Measurements from ENCODE around the gene WNT4. TPM values are rescaled to one million over a fixed set of nuclear protein-coding genes. Genes with fewer than 3 reads are reported as not detected.

WNT4 gene
- total RNA-seq, 1 experiment from 2014 or later, result 0.70 TPM

DNA sequence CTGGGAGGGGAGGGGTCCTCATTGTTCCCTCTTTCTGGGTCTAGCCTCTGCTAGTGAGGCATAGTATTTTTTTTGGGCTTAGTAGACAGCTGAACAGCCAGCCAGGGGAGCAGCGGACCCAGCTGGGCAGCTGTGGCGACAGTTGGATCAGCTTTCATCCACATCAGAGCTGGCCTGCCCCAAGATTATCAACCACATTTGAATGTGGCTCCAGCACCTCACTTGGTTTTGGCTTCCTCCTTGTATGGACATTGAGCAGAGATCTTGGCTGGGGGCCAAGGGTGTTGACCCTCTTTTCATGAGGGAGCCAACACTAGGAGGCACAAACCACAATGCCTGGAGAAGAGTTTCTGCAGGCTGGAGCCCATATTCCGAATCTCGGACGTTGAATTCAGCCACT, 25.0 kb downstream of the WNT4 start (continued):
- TF ChIP-seq NFYB (CRISPR knock-in tag; conservative IDR thresholded peaks at IDR 0.05; ENCODE audit: low read depth) (no peak), CTCF (IDR thresholded peaks at IDR 0.05) (no peak), TP53 (CRISPR knock-in tag; IDR thresholded peaks at IDR 0.05) (no peak), FOXP1 (CRISPR knock-in tag; IDR thresholded peaks at IDR 0.05; ENCODE audit: borderline replicate concordance) (no peak), SMAD4 (CRISPR knock-in tag; IDR thresholded peaks at IDR 0.05) (no peak), ETV6 (CRISPR knock-in tag; IDR thresholded peaks at IDR 0.05) (no peak), TEAD1 (CRISPR knock-in tag; IDR thresholded peaks at IDR 0.05) (no peak), CREB1 (CRISPR knock-in tag; IDR thresholded peaks at IDR 0.05) (no peak), ZNF396 (CRISPR knock-in tag; IDR thresholded peaks at IDR 0.05; ENCODE audit: borderline replicate concordance) (no peak), RORB (CRISPR knock-in tag; IDR thresholded peaks at IDR 0.05) (no peak), FOXJ3 (CRISPR knock-in tag; IDR thresholded peaks at IDR 0.05; ENCODE audit: borderline replicate concordance) (no peak), E2F1 (CRISPR knock-in tag; IDR thresholded peaks at IDR 0.05) (no peak), TCF7 (CRISPR knock-in tag; IDR thresholded peaks at IDR 0.05; ENCODE audit: low read depth) (no peak)
- TF ChIP-seq, protein P1, sequence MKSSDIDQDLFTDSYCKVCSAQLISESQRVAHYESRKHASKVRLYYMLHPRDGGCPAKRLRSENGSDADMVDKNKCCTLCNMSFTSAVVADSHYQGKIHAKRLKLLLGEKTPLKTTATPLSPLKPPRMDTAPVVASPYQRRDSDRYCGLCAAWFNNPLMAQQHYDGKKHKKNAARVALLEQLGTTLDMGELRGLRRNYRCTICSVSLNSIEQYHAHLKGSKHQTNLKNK (CRISPR knock-in tag; IDR thresholded peaks at IDR 0.05), result no peak
- TF ChIP-seq, protein P2, sequence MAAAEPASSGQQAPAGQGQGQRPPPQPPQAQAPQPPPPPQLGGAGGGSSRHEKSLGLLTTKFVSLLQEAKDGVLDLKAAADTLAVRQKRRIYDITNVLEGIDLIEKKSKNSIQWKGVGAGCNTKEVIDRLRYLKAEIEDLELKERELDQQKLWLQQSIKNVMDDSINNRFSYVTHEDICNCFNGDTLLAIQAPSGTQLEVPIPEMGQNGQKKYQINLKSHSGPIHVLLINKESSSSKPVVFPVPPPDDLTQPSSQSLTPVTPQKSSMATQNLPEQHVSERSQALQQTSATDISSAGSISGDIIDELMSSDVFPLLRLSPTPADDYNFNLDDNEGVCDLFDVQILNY (CRISPR knock-in tag; IDR thresholded peaks at IDR 0.05), result no peak

- POLR2A ChIA-PET, result no interaction called here
- ATAC-seq, result no peak
Measured at GRCh38 chr1:22117238-22117637, 25.7 kb downstream of the WNT4 start.

More at GRCh38 chr1:22117238-22117637, 25.7 kb downstream of the WNT4 start:
- Mint-ChIP-seq H3K9me3 (no peaks in the 10 kb centered on the region), H3K4me3 (no peak overlapping the region), H3K27ac (no peak overlapping the region), H3K36me3 (no peaks in the 10 kb centered on the region), H3K4me1 (peaks cover 43% of the 10 kb centered on the region), H3K27me3 (ENCODE audit: low read depth) (no peaks in the 10 kb centered on the region)
- CTCF ChIA-PET, result interaction anchor here (1.3 kb wide), 1 partner anchor 11 kb away, joined by 5 read pairs; no protein-coding TSS in a partner anchor
- DNase-seq (ENCODE audit: low spot score), result no peak
- no peak for TF ChIP-seq IRF2 (CRISPR knock-in tag; IDR thresholded peaks at IDR 0.05; ENCODE audit: borderline replicate concordance, low read depth)
- no peak for TF ChIP-seq NR3C1 (CRISPR knock-in tag; conservative IDR thresholded peaks at IDR 0.05; ENCODE audit: low read depth)
- TF ChIP-seq, protein P3, sequence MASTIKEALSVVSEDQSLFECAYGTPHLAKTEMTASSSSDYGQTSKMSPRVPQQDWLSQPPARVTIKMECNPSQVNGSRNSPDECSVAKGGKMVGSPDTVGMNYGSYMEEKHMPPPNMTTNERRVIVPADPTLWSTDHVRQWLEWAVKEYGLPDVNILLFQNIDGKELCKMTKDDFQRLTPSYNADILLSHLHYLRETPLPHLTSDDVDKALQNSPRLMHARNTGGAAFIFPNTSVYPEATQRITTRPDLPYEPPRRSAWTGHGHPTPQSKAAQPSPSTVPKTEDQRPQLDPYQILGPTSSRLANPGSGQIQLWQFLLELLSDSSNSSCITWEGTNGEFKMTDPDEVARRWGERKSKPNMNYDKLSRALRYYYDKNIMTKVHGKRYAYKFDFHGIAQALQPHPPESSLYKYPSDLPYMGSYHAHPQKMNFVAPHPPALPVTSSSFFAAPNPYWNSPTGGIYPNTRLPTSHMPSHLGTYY (CRISPR knock-in tag; IDR thresholded peaks at IDR 0.05), result no peak
- TF ChIP-seq, protein P4, sequence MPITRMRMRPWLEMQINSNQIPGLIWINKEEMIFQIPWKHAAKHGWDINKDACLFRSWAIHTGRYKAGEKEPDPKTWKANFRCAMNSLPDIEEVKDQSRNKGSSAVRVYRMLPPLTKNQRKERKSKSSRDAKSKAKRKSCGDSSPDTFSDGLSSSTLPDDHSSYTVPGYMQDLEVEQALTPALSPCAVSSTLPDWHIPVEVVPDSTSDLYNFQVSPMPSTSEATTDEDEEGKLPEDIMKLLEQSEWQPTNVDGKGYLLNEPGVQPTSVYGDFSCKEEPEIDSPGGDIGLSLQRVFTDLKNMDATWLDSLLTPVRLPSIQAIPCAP (CRISPR knock-in tag; IDR thresholded peaks at IDR 0.05), result no peak
- no peak for TF ChIP-seq GRHL2 (CRISPR knock-in tag; IDR thresholded peaks at IDR 0.05; ENCODE audit: insufficient replicate concordance, severe bottlenecking)
- no peak for TF ChIP-seq RORB (CRISPR knock-in tag; IDR thresholded peaks at IDR 0.05)

Measured in WTC11 (cell line).